Neural cell (in vitro differentiated cells): ENCODE measurements around the gene HS3ST3B1. TPM values are rescaled to one million over a fixed set of nuclear protein-coding genes. Genes with fewer than 3 reads are reported as not detected.

Source experiments
- H2AFZ ChIP-seq: fragments of 200-600, 300-800 bp; sonication (generic), shearing (Covaris generic); 2 replicates; pipeline ENCODE4 v1.6.0; 2014; ENCODE audit warnings: low read depth, mild to moderate bottlenecking, antibody characterized with exemption, low read length, moderate library complexity
- H3F3A ChIP-seq: fragments of 200-600 bp; shearing (Covaris generic); 2 replicates; pipeline ENCODE4 v1.6.1; 2016; ENCODE audit warnings: mild to moderate bottlenecking, moderate library complexity, mixed read lengths, antibody characterized with exemption, low read length; ENCODE audit not compliant: insufficient read depth, poor library complexity, severe bottlenecking
- H3K27ac ChIP-seq: fragments of 200-600, 300-800 bp; sonication (generic), shearing (Covaris generic); 2 replicates; pipeline ENCODE4 v1.5.1; 2014; ENCODE audit warnings: mild to moderate bottlenecking, low read length, moderate library complexity
- H3K27me3 ChIP-seq: fragments of 300-800, 200-600 bp; sonication (generic), shearing (Covaris generic); 2 replicates; pipeline ENCODE4 v1.6.0; 2014; ENCODE audit warnings: mild to moderate bottlenecking, low read depth, low read length, moderate library complexity; ENCODE audit not compliant: insufficient read depth
- H3K36me3 ChIP-seq: fragments of 300-800, 200-600 bp; sonication (generic), shearing (Covaris generic); 2 replicates; pipeline ENCODE4 v1.5.1; 2014; ENCODE audit warnings: mild to moderate bottlenecking, antibody characterized with exemption, low read length, moderate library complexity; ENCODE audit not compliant: insufficient read depth
- H3K4me2 ChIP-seq: fragments of 300-800, 200-600 bp; sonication (generic), shearing (Covaris generic); 2 replicates; pipeline ENCODE4 v1.6.0; 2014; ENCODE audit warnings: mild to moderate bottlenecking, low read length
- H3K4me3 ChIP-seq: fragments of 300-800, 200-600 bp; sonication (generic), shearing (Covaris generic); 2 replicates; pipeline ENCODE4 v1.5.1; 2014; ENCODE audit warnings: mild to moderate bottlenecking, low read length, moderate library complexity
- H3K79me2 ChIP-seq: fragments of 200-600 bp; shearing (Covaris generic); replicated peaks from 2 replicates; pipeline ENCODE4 v1.6.0; 2014; ENCODE audit warnings: mild to moderate bottlenecking, low read length, moderate library complexity; ENCODE audit not compliant: insufficient read depth
- H3K9ac ChIP-seq: fragments of 300-800, 200-600 bp; sonication (generic), shearing (Covaris generic); 2 replicates; pipeline ENCODE4 v1.6.1; 2016; ENCODE audit warnings: mild to moderate bottlenecking, low read length, mixed read lengths
- H3K9me2 ChIP-seq: fragments of 200-600 bp; shearing (Covaris generic); 2 replicates; pipeline ENCODE4 v1.6.1; 2016; ENCODE audit warnings: mild to moderate bottlenecking, low read length, mixed read lengths; ENCODE audit not compliant: insufficient read depth
- H3K9me3 ChIP-seq: fragments of 200-600, 300-800 bp; sonication (generic), shearing (Covaris generic); 2 replicates; pipeline ENCODE4 v1.6.1; 2016; ENCODE audit warnings: mild to moderate bottlenecking, mixed run types, low read length, moderate library complexity, mixed read lengths
- H4K20me1 ChIP-seq: fragments of 200-600 bp; shearing (Covaris generic); 2 replicates; pipeline ENCODE4 v1.6.1; 2016; ENCODE audit warnings: mild to moderate bottlenecking, mixed run types; ENCODE audit not compliant: insufficient read depth
- EP300 ChIP-seq: fragments of 450-650 bp; conservative IDR thresholded peaks from 2 replicates; pipeline ENCODE4 v1.6.1; 2014; ENCODE audit warnings: antibody characterized with exemption, mild to moderate bottlenecking, moderate library complexity; ENCODE audit not compliant: poor library complexity, severe bottlenecking
- EZH2 ChIP-seq: fragments of 200-600, 300-800 bp; shearing (Covaris generic), sonication (generic); IDR thresholded peaks from 2 replicates; pipeline ENCODE4 v1.6.1; 2014; ENCODE audit warnings: antibody characterized with exemption, low read length, borderline replicate concordance, mild to moderate bottlenecking; ENCODE audit not compliant: insufficient read depth, poor library complexity, severe bottlenecking
- MXI1 ChIP-seq: fragments of 450-650 bp; conservative IDR thresholded peaks from 2 replicates; pipeline ENCODE4 v1.6.1; 2014; ENCODE audit warnings: antibody characterized with exemption, mild to moderate bottlenecking; ENCODE audit not compliant: poor library complexity, severe bottlenecking
- POLR2AphosphoS5 ChIP-seq: IDR thresholded peaks from 2 replicates; pipeline ENCODE4 v1.6.1; 2012
- RAD21 ChIP-seq: fragments of 450-650 bp; conservative IDR thresholded peaks from 2 replicates; pipeline ENCODE4 v1.6.1; 2014; ENCODE audit warnings: antibody characterized with exemption, mild to moderate bottlenecking, moderate library complexity
- SMC3 ChIP-seq: fragments of 450-650 bp; conservative IDR thresholded peaks from 2 replicates; pipeline ENCODE4 v1.6.1; 2014; ENCODE audit warnings: antibody characterized with exemption, mild to moderate bottlenecking, moderate library complexity; ENCODE audit not compliant: poor library complexity
- TAF1 ChIP-seq: IDR thresholded peaks from 2 replicates; pipeline ENCODE4 v1.6.1; 2012; ENCODE audit warnings: low read depth
- polyA plus RNA-seq: library from polyadenylated mRNA; depleted of rRNA; stranded (reverse); fragments of >200 nt; gene quantifications from 2 replicates; pipeline ENCODE4 v1.2.3, GENCODE V29; 2014
- TF ChIP-seq, protein P1 (sequence below): fragments of 450-650 bp; IDR thresholded peaks from 2 replicates; pipeline ENCODE4 v1.5.1; 2014; ENCODE audit warnings: antibody characterized with exemption, mild to moderate bottlenecking, moderate library complexity; ENCODE audit not compliant: poor library complexity, severe bottlenecking
- TF ChIP-seq, protein P2 (sequence below): IDR thresholded peaks from 2 replicates; pipeline ENCODE4 v1.6.1; 2012; ENCODE audit warnings: borderline replicate concordance

HS3ST3B1 gene
- polyA plus RNA-seq, 1 donor from 2014 or later, result 0.58 TPM

- Histone ChIP-seq H3K27me3 (peaks cover 62% of the 10 kb centered on the region), H3F3A (no peaks in the 10 kb centered on the region), H3K27ac (no peak overlapping the region), H3K79me2 (no peaks in the 10 kb centered on the region), H2AFZ (no peak overlapping the region), H3K36me3 (no peaks in the 10 kb centered on the region), H3K9me3 (no peaks in the 10 kb centered on the region), H4K20me1 (no peaks in the 10 kb centered on the region), H3K9ac (no peak overlapping the region), H3K4me3 (no peak overlapping the region), H3K9me2 (no peaks in the 10 kb centered on the region), H3K4me2 (no peak overlapping the region)
- TF ChIP-seq SMC3, result no peak
- TF ChIP-seq, protein P1, sequence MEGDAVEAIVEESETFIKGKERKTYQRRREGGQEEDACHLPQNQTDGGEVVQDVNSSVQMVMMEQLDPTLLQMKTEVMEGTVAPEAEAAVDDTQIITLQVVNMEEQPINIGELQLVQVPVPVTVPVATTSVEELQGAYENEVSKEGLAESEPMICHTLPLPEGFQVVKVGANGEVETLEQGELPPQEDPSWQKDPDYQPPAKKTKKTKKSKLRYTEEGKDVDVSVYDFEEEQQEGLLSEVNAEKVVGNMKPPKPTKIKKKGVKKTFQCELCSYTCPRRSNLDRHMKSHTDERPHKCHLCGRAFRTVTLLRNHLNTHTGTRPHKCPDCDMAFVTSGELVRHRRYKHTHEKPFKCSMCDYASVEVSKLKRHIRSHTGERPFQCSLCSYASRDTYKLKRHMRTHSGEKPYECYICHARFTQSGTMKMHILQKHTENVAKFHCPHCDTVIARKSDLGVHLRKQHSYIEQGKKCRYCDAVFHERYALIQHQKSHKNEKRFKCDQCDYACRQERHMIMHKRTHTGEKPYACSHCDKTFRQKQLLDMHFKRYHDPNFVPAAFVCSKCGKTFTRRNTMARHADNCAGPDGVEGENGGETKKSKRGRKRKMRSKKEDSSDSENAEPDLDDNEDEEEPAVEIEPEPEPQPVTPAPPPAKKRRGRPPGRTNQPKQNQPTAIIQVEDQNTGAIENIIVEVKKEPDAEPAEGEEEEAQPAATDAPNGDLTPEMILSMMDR, result no peak
- no peak for TF ChIP-seq RAD21
- TF ChIP-seq EZH2, result no peak
- no peak for TF ChIP-seq EP300
- TF ChIP-seq MXI1, result no peak
- TF ChIP-seq TAF1, result no peak
- TF ChIP-seq, protein P2, sequence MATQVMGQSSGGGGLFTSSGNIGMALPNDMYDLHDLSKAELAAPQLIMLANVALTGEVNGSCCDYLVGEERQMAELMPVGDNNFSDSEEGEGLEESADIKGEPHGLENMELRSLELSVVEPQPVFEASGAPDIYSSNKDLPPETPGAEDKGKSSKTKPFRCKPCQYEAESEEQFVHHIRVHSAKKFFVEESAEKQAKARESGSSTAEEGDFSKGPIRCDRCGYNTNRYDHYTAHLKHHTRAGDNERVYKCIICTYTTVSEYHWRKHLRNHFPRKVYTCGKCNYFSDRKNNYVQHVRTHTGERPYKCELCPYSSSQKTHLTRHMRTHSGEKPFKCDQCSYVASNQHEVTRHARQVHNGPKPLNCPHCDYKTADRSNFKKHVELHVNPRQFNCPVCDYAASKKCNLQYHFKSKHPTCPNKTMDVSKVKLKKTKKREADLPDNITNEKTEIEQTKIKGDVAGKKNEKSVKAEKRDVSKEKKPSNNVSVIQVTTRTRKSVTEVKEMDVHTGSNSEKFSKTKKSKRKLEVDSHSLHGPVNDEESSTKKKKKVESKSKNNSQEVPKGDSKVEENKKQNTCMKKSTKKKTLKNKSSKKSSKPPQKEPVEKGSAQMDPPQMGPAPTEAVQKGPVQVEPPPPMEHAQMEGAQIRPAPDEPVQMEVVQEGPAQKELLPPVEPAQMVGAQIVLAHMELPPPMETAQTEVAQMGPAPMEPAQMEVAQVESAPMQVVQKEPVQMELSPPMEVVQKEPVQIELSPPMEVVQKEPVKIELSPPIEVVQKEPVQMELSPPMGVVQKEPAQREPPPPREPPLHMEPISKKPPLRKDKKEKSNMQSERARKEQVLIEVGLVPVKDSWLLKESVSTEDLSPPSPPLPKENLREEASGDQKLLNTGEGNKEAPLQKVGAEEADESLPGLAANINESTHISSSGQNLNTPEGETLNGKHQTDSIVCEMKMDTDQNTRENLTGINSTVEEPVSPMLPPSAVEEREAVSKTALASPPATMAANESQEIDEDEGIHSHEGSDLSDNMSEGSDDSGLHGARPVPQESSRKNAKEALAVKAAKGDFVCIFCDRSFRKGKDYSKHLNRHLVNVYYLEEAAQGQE, result no peak
- TF ChIP-seq POLR2AphosphoS5, result no peak
Observed at GRCh38 chr17:14296166-14296910, 4.5 kb upstream of the HS3ST3B1 start.

DNA sequence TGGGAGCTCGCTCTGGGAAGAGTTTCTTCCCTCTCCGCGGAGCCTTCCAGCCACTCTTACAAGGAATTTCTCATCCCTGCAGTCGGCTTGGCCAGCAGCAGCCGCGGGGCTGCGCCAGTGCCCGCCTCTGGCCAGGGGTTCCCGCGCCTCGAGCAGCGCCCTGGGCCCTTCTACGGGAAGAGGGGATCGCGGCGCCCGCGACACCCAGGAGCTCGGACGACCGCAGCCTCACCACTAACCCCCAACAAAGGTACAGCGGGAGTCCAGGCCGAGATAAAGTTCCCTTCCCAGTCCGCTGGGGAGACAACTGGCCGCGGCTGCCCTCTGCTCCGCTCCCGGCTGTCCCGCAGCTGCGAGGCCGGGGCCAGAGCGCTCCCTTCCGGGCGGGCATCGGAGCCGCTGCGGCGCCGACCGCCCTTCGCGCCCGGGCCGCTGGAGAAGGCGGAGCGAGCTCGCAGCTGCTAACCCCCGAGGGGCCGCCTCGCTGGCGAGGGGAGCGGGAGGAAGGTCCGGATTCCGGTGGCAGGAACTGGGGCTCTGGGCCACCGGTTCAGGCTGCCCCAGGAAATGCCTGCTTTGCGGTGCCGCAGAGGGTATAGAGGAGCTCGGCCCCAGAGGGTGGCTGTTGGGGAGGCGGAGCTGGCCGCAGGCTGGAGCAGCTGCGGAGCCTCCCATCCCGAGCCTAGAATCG is 3.6 kb upstream of the HS3ST3B1 start:
- Histone ChIP-seq H3K4me3 (peak overlapping the region; percentile 54), H2AFZ (no peak overlapping the region)
- TF ChIP-seq EZH2, result peak; percentile 31
- TF ChIP-seq, protein P2, result no peak
- TF ChIP-seq, protein P1, result peak; percentile 31
- TF ChIP-seq POLR2AphosphoS5, result no peak
- no peak for TF ChIP-seq SMC3
- no peak for TF ChIP-seq RAD21
- no peak for TF ChIP-seq EP300
- no peak for TF ChIP-seq MXI1
- TF ChIP-seq TAF1, result no peak

More for the DNA sequence above, 3.6 kb upstream of the HS3ST3B1 start:
- Histone ChIP-seq H3K27me3 (peaks cover 71% of the 10 kb centered on the region), H3K9ac (no peak overlapping the region), H3F3A (no peaks in the 10 kb centered on the region), H3K9me2 (no peaks in the 10 kb centered on the region), H3K36me3 (no peaks in the 10 kb centered on the region), H3K4me2 (no peak overlapping the region), H3K27ac (no peak overlapping the region), H3K79me2 (no peaks in the 10 kb centered on the region), H3K9me3 (no peaks in the 10 kb centered on the region), H4K20me1 (no peaks in the 10 kb centered on the region)
